K562 (cell line): ENCODE measurements around the gene IGSF8. TPM values are rescaled to one million over a fixed set of nuclear protein-coding genes. Genes with fewer than 3 reads are reported as not detected.

Source experiments
- ATAC-seq: fragments of 200-7000 bp; cut with Tn5 transposase; 3 replicates; pipeline ENCODE4 v1.9.1; 2020; ENCODE audit warnings: moderate library complexity
- BruUV-seq: library from RNA; stranded (reverse); fragments of 400-500 nt; replicated peaks from 2 replicates; lab custom pipeline; 2021; lab: Mats Ljungman, UMichigan
- CTCF ChIA-PET: fragments of 300-600 bp; formaldehyde crosslinking; extraction: SDS; loops from one replicate; lab custom pipeline; 2021; ENCODE audit warnings: low intra/inter-chr PET ratio; lab: Yijun Ruan, JAX
- POLR2A ChIA-PET: fragments of 300-600, 350-650 bp; sonication (Branson Sonifier 250); formaldehyde crosslinking; extraction: SDS; loops from one replicate; lab custom pipeline; 2021; ENCODE audit warnings: antibody characterized with exemption, inconsistent platforms; lab: Yijun Ruan, JAX
- DNase-seq, 4 experiments: peaks; one replicate each; pipeline versions ENCODE4 v3.0.0 to v3.0.0-alpha.2; 2011 to 2018; ENCODE audit warnings: low spot score in 3 of 4, mixed read lengths in 3 of 4; ENCODE audit errors: extremely low read depth in 1 of 4
- FAIRE-seq: peaks from 2 replicates; lab custom pipeline; 2011; peaks lifted over from hg19 to GRCh38; lab: Jason Lieb, UNC
- H2AFZ ChIP-seq: 2 replicates; pipeline ENCODE4 v1.6.0; 2011; ENCODE audit warnings: low read depth, low read length, control low read depth, inconsistent platforms
- H3K27ac ChIP-seq: fragments of 200-600 bp; 3 replicates; pipeline ENCODE4 v1.8.0; 2011; ENCODE audit warnings: low read depth, mild to moderate bottlenecking, control low read depth, inconsistent platforms, low read length, moderate library complexity, mixed read lengths; ENCODE audit errors: extremely low read depth
- H3K27me3 ChIP-seq, 2 experiments: fragments of 300-600 bp in 1 of 2; 2 replicates in 1 of 2; 3 replicates in 1 of 2; pipeline versions ENCODE4 v1.6.0 to v1.8.0; 2011; ENCODE audit warnings: inconsistent platforms in 2 of 2, low read length in 2 of 2, mild to moderate bottlenecking in 1 of 2, mixed read lengths in 1 of 2, moderate library complexity in 1 of 2; ENCODE audit not compliant: control insufficient read depth in 2 of 2, insufficient read depth in 2 of 2
- H3K36me3 ChIP-seq: fragments of 300-600 bp; 3 replicates; pipeline ENCODE4 v1.8.0; 2011; ENCODE audit warnings: mild to moderate bottlenecking, low read length, inconsistent platforms; ENCODE audit not compliant: control insufficient read depth, insufficient read depth
- H3K4me1 ChIP-seq, 2 experiments: fragments of 200-600 bp in 1 of 2; replicated peaks in 1 of 2; 2 replicates in 1 of 2; 3 replicates in 1 of 2; pipeline versions ENCODE4 v1.5.1 to v1.8.0; 2011; ENCODE audit warnings: inconsistent platforms in 2 of 2, low read length in 2 of 2, mild to moderate bottlenecking in 1 of 2, mixed read lengths in 1 of 2, moderate library complexity in 1 of 2; ENCODE audit not compliant: control insufficient read depth in 2 of 2, insufficient read depth in 2 of 2
- H3K4me2 ChIP-seq: 2 replicates; pipeline ENCODE4 v1.6.1; 2011; ENCODE audit warnings: low read length, control low read depth, inconsistent platforms, mixed read lengths; ENCODE audit not compliant: insufficient read depth
- H3K4me3 ChIP-seq: fragments of 200-600 bp; sonication (generic), shearing (Covaris generic); 2 replicates; pipeline ENCODE4 v1.5.1; 2016; ENCODE audit warnings: control low read depth, inconsistent platforms
- H3K79me2 ChIP-seq: fragments of 200-600 bp; 3 replicates; pipeline ENCODE4 v1.8.0; 2011; ENCODE audit warnings: low read length, inconsistent platforms; ENCODE audit not compliant: control insufficient read depth, insufficient read depth
- H3K9ac ChIP-seq, 2 experiments: 2 replicates each; pipeline versions ENCODE4 v1.6.0 to v1.6.1; 2011; ENCODE audit warnings: low read depth in 2 of 2, low read length in 2 of 2, control low read depth in 1 of 2, inconsistent platforms in 1 of 2, mild to moderate bottlenecking in 1 of 2, mixed read lengths in 1 of 2; ENCODE audit not compliant: insufficient read depth in 1 of 2
- H3K9me1 ChIP-seq: one replicate; pipeline ENCODE4 v1.6.0; 2011; ENCODE audit warnings: inconsistent platforms, mild to moderate bottlenecking, low read length, moderate library complexity; ENCODE audit not compliant: control insufficient read depth, insufficient read depth
- H3K9me3 ChIP-seq: replicated peaks from 2 replicates; pipeline ENCODE4 v1.5.1; 2011; ENCODE audit warnings: low read depth, low read length, inconsistent platforms; ENCODE audit not compliant: control insufficient read depth, insufficient read depth
- H4K20me1 ChIP-seq: replicated peaks from 2 replicates; pipeline ENCODE4 v1.6.1; 2011; ENCODE audit warnings: low read length, inconsistent platforms, mixed read lengths; ENCODE audit not compliant: control insufficient read depth, insufficient read depth
- CAMTA2 ChIP-seq: fragments of 250-450 bp; sonication (Bioruptor Pico); conservative IDR thresholded peaks from 2 replicates; pipeline ENCODE4 v1.5.1; 2022
- CHD1 ChIP-seq: fragments of 200-600 bp; sonication (generic); IDR thresholded peaks from one replicate; pipeline ENCODE4 v1.6.1; 2012; ENCODE audit warnings: mild to moderate bottlenecking, moderate library complexity, low read length, inconsistent platforms
- EHMT2 ChIP-seq: fragments of 450-650 bp; IDR thresholded peaks from 2 replicates; pipeline ENCODE4 v1.6.1; 2018; ENCODE audit warnings: antibody characterized with exemption
- KDM1A ChIP-seq, 2 experiments: fragments of 450-650 bp; IDR thresholded peaks; 2 replicates each; pipeline ENCODE4 v1.6.1; 2016; ENCODE audit warnings: mild to moderate bottlenecking in 2 of 2
- MBD2 ChIP-seq: sonication (generic); IDR thresholded peaks from 2 replicates; pipeline ENCODE4 v1.6.1; 2016; ENCODE audit warnings: low read depth, borderline replicate concordance
- MEF2A ChIP-seq: IDR thresholded peaks from 2 replicates; pipeline ENCODE4 v1.6.1; 2011; ENCODE audit warnings: low read depth, mild to moderate bottlenecking, low read length, moderate library complexity; ENCODE audit not compliant: control insufficient read depth
- NCOR1 ChIP-seq: fragments of 450-650 bp; IDR thresholded peaks from 2 replicates; pipeline ENCODE4 v1.6.1; 2016; ENCODE audit warnings: mild to moderate bottlenecking, moderate library complexity
- RBM34 ChIP-seq: fragments of 200-400 bp; formaldehyde crosslinking; IDR thresholded peaks from 2 replicates; pipeline ENCODE4 v1.6.1; 2018; ENCODE audit warnings: low read length, borderline replicate concordance; ENCODE audit not compliant: insufficient read depth
- TOE1 ChIP-seq, 2 experiments: fragments of 450-650 bp in 1 of 2; sonication (generic) in 1 of 2; formaldehyde crosslinking in 1 of 2; IDR thresholded peaks; 2 replicates each; pipeline versions ENCODE4 v1.7.1 to v1.8.0; 2016 to 2022; ENCODE audit warnings: borderline replicate concordance in 2 of 2, mild to moderate bottlenecking in 2 of 2, antibody characterized with exemption in 1 of 2, inconsistent platforms in 1 of 2, low read depth in 1 of 2, missing genetic modification reagents in 1 of 2, moderate library complexity in 1 of 2
- TRIM28 ChIP-seq: fragments of 450-650 bp; IDR thresholded peaks from 2 replicates; pipeline ENCODE4 v1.6.1; 2017
- ZFPM2 ChIP-seq: fragments of 250-450 bp; sonication (Bioruptor Pico); IDR thresholded peaks from 2 replicates; pipeline ENCODE4 v1.5.1; 2022; ENCODE audit warnings: mild to moderate bottlenecking
- ZNF311 ChIP-seq: fragments of 250-450 bp; sonication (Bioruptor Pico); IDR thresholded peaks from 2 replicates; pipeline ENCODE4 v1.4.0; 2020; ENCODE audit warnings: mild to moderate bottlenecking, moderate library complexity
- ZNF699 ChIP-seq: fragments of 250-450 bp; sonication (Bioruptor Pico); IDR thresholded peaks from 2 replicates; pipeline ENCODE4 v1.8.0; 2021; ENCODE audit warnings: mild to moderate bottlenecking, moderate library complexity; ENCODE audit not compliant: insufficient replicate concordance
- WGBS: fragments of 100-300 bp; shearing (Covaris generic); methylation state at CpG from one replicate; pipeline ENCODE4 v1.1.6; 2016; ENCODE audit warnings: low coverage, mixed read lengths; ENCODE audit not compliant: insufficient coverage; ENCODE audit errors: missing lambda C conversion rate; 5-methylcytosine and 5-hydroxymethylcytosine counted together
- in situ Hi-C: fragments of 300-500 bp; cut with MboI; formaldehyde crosslinking; loops from 4 replicates; pipeline ENCODE4 v1.15.0; 2018; ENCODE audit warnings: inconsistent platforms, mixed read lengths
- intact Hi-C: fragments of 100-400 bp; cut with micrococcal nuclease; formaldehyde crosslinking; loops from 2 replicates; pipeline ENCODE4 v1.14.2; 2022
- polyA plus RNA-seq, 8 experiments: library from polyadenylated mRNA; depleted of rRNA in 4 of 8; stranded (reverse) in 5 of 8; unstranded in 3 of 8; fragments of >200 nt; fragmentation: Nextera tagmentation in 2 of 8; fragmentation: Illumina TruSeq in 1 of 8; extraction: Ambion mirVana in 2 of 8; extraction: Trizol in 1 of 8; gene quantifications; 2 replicates each; pipeline versions ENCODE4 v1.2.1 to v1.2.3, GENCODE V29; 2011 to 2014; ENCODE audit warnings: inconsistent platforms in 1 of 8, missing spikeins in 1 of 8
- total RNA-seq, 7 experiments: library from RNA; depleted of rRNA in 6 of 7; stranded (reverse); fragments of >200 nt in 6 of 7; fragmentation: Illumina TruSeq in 2 of 7; extraction: Trizol in 2 of 7; gene quantifications; 2 replicates each; pipeline versions ENCODE4 v1.2.1 to v1.2.3, GENCODE V29; 2011 to 2021; ENCODE audit warnings: low replicate concordance in 1 of 7
- TF ChIP-seq, protein P1 (sequence below): fragments of 200-800 bp; sonication (Bioruptor generic); IDR thresholded peaks from 2 replicates; pipeline ENCODE4 v1.6.1; 2017; ENCODE audit warnings: missing genetic modification characterization, missing compliant biosample characterization
- TF ChIP-seq, protein P2 (sequence below), 2 experiments: IDR thresholded peaks; 2 replicates each; pipeline ENCODE4 v1.6.1; 2011; ENCODE audit warnings: borderline replicate concordance in 1 of 2, control low read depth in 1 of 2, low read depth in 1 of 2, low read length in 1 of 2, mild to moderate bottlenecking in 1 of 2, mixed read lengths in 1 of 2, moderate library complexity in 1 of 2; ENCODE audit not compliant: insufficient read depth in 1 of 2, insufficient read length in 1 of 2, poor library complexity in 1 of 2, severe bottlenecking in 1 of 2; ENCODE audit errors: extremely low read depth in 1 of 2
- TF ChIP-seq, protein P3 (sequence below): sonication (generic); formaldehyde crosslinking; IDR thresholded peaks from 2 replicates; pipeline ENCODE4 v1.8.0; 2022; ENCODE audit warnings: mild to moderate bottlenecking, missing genetic modification reagents

Gene IGSF8
- total and polyA plus RNA-seq, 9 of the 15 experiments (the other 6 are each of a cell fraction or from before 2014, with no cell fraction given): 0.32 to 11.7 (median 3.2) TPM

DNA sequence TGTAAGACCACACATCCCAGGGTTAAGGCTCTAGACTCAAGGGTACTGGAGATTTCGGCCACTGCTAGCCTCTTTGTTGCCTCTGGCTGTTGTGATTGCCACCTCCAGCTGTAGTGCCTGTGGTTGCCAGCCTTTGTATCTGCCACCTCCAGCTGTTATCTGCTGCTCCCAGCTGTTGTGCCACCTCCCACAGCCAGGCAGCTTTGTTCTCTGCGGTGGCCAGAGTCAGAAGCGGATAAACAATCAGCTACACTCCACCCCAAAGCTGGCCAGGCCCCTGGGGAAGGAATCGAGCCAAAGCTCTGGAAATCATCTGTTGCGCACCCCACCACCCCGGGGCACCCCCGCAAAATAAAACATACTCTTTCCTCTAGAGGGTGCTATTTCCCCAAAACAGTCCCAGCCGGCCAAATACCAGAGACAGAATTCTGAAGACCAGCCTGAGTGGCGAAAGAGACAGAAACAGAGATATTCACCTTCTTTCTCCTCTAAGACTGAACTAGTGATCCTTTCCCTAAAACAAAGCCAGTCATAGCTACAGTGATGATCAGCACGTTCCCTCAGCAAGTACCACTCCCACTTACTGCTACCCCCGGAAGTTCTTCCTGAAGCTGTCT lies 51.8 kb downstream of the IGSF8 start:
- peaks cover 7% of the 10 kb centered on the region; the same call in 1 of the 2 replicates for H4K20me1 ChIP-seq
- no peaks in the 10 kb centered on the region for H3K9me1 ChIP-seq
- ATAC-seq: peak; percentile 99
- no peaks in the 10 kb centered on the region for H3K79me2 ChIP-seq
- no TSS peak for BruUV-seq
- H2AFZ ChIP-seq: peak overlapping the region; percentile 96
- no peak overlapping the region for H3K4me3 ChIP-seq
- peaks cover 11 to 20% of the 10 kb centered on the region in 2 experiments; a peak in 4 of 5 replicates for H3K4me1 ChIP-seq
- H3K9me3 ChIP-seq: no peaks in the 10 kb centered on the region
- in situ Hi-C loops: no loop called here
- POLR2A ChIA-PET: interaction anchor here (0.6 to 2.0 kb wide), 13 partner anchors 8 to 864 kb away, joined by 3 to 12 read pairs (median 3); no protein-coding TSS in a partner anchor
- FAIRE-seq: peak; percentile 97
- CTCF ChIA-PET: interaction anchor here (1.0 to 1.6 kb wide), 2 partner anchors 32 to 38 kb away, joined by 3 to 7 read pairs; no protein-coding TSS in a partner anchor
- H3K36me3 ChIP-seq: no peaks in the 10 kb centered on the region
- WGBS: 0% methylated on average over 11 of the region's 11 CpGs
- no peak overlapping the region; the same call in 2 of the 3 replicates for H3K27ac ChIP-seq
- H3K27me3 ChIP-seq: peaks cover 11 to 17% of the 10 kb centered on the region in 2 experiments
- intact Hi-C loops: loop anchor here (1.0 to 5.0 kb wide), 2 partner anchors 32 to 116 kb away; no protein-coding TSS in a partner anchor
- DNase-seq: peak; percentile 93 to 97 (median 96)
- H3K9ac ChIP-seq: peak overlapping the region in 1 of 2 experiments; percentile 36; a peak in 1 of 4 replicates
- peak overlapping the region; percentile 81 for H3K4me2 ChIP-seq
- TF ChIP-seq EHMT2 (0 out of 2 replicates have a peak, but pooled peaks have one; percentile 53), CHD1 (no peak), RBM34 (no peak), MBD2 (peak; percentile 68; the same call in 1 of the 2 replicates), ZNF699 (no peak), NCOR1 (peak; percentile 98), MEF2A (no peak), KDM1A (IDR thresholded peaks at IDR 0.05) (peak; percentile 96 to 98), TOE1 (IDR thresholded peaks at IDR 0.05; ENCODE audit: borderline replicate concordance) (peak; percentile 84), TOE1 (CRISPR knock-in tag; IDR thresholded peaks at IDR 0.05; ENCODE audit: borderline replicate concordance, low read depth) (no peak), ZFPM2 (CRISPR knock-in tag) (no peak), TRIM28 (peak; percentile 87), CAMTA2 (CRISPR knock-in tag) (no peak), ZNF311 (peak; percentile 80; the same call in 1 of the 2 replicates)
- TF ChIP-seq, protein P1, sequence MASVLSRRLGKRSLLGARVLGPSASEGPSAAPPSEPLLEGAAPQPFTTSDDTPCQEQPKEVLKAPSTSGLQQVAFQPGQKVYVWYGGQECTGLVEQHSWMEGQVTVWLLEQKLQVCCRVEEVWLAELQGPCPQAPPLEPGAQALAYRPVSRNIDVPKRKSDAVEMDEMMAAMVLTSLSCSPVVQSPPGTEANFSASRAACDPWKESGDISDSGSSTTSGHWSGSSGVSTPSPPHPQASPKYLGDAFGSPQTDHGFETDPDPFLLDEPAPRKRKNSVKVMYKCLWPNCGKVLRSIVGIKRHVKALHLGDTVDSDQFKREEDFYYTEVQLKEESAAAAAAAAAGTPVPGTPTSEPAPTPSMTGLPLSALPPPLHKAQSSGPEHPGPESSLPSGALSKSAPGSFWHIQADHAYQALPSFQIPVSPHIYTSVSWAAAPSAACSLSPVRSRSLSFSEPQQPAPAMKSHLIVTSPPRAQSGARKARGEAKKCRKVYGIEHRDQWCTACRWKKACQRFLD (CRISPR knock-in tag): peak; percentile 98
- TF ChIP-seq, protein P2, sequence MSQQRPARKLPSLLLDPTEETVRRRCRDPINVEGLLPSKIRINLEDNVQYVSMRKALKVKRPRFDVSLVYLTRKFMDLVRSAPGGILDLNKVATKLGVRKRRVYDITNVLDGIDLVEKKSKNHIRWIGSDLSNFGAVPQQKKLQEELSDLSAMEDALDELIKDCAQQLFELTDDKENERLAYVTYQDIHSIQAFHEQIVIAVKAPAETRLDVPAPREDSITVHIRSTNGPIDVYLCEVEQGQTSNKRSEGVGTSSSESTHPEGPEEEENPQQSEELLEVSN (IDR thresholded peaks at IDR 0.05; ENCODE audit: borderline replicate concordance in 1 of 2, extremely low read depth in 1 of 2, insufficient read depth in 1 of 2, insufficient read length in 1 of 2, low read depth in 1 of 2, low read length in 1 of 2, poor library complexity in 1 of 2, severe bottlenecking in 1 of 2): no peak
- TF ChIP-seq, protein P3, sequence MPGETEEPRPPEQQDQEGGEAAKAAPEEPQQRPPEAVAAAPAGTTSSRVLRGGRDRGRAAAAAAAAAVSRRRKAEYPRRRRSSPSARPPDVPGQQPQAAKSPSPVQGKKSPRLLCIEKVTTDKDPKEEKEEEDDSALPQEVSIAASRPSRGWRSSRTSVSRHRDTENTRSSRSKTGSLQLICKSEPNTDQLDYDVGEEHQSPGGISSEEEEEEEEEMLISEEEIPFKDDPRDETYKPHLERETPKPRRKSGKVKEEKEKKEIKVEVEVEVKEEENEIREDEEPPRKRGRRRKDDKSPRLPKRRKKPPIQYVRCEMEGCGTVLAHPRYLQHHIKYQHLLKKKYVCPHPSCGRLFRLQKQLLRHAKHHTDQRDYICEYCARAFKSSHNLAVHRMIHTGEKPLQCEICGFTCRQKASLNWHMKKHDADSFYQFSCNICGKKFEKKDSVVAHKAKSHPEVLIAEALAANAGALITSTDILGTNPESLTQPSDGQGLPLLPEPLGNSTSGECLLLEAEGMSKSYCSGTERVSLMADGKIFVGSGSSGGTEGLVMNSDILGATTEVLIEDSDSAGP (CRISPR knock-in tag): no peak
